KMS-11 (cell line): Measurements from ENCODE around the gene MTHFSD.

Source experiments
- H2AFZ ChIP-seq: fragments of 200-600 bp; sonication (generic); 2 replicates; pipeline ENCODE4 v1.6.1; 2016; ENCODE audit warnings: antibody characterized with exemption, mixed run types, low read depth
- H3K27ac ChIP-seq: fragments of 200-600 bp; sonication (generic); 2 replicates; pipeline ENCODE4 v1.6.1; 2016; ENCODE audit warnings: mild to moderate bottlenecking, mixed run types
- H3K27me3 ChIP-seq: fragments of 200-600 bp; sonication (generic); 2 replicates; pipeline ENCODE4 v1.6.1; 2017; ENCODE audit warnings: mild to moderate bottlenecking, low read depth, mixed run types, moderate library complexity; ENCODE audit not compliant: insufficient read depth
- H3K36me3 ChIP-seq: fragments of 200-600 bp; sonication (generic); 2 replicates; pipeline ENCODE4 v1.6.1; 2017; ENCODE audit warnings: mild to moderate bottlenecking, mixed run types; ENCODE audit not compliant: insufficient read depth
- H3K4me1 ChIP-seq: fragments of 200-600 bp; sonication (generic); 2 replicates; pipeline ENCODE4 v1.6.1; 2016; ENCODE audit warnings: mild to moderate bottlenecking, low read depth, mixed run types; ENCODE audit not compliant: poor library complexity, severe bottlenecking
- H3K4me2 ChIP-seq: fragments of 200-600 bp; sonication (generic); 2 replicates; pipeline ENCODE4 v1.7.0; 2016; ENCODE audit warnings: mild to moderate bottlenecking, mixed run types
- H3K4me3 ChIP-seq: fragments of 200-600 bp; sonication (generic); IDR thresholded peaks from 2 replicates; pipeline ENCODE4 v1.6.1; 2017; ENCODE audit warnings: low read depth, low read length, mixed read lengths; ENCODE audit not compliant: insufficient read depth
- H3K79me2 ChIP-seq: fragments of 200-600 bp; sonication (generic); 2 replicates; pipeline ENCODE4 v1.6.1; 2016; ENCODE audit warnings: low read depth, mixed run types; ENCODE audit not compliant: insufficient read depth
- H3K9ac ChIP-seq: fragments of 200-600 bp; sonication (generic); 2 replicates; pipeline ENCODE4 v1.6.1; 2016; ENCODE audit warnings: mild to moderate bottlenecking, mixed run types
- H4K20me1 ChIP-seq: fragments of 200-600 bp; sonication (generic); 2 replicates; pipeline ENCODE4 v1.6.1; 2016; ENCODE audit warnings: mild to moderate bottlenecking, mixed run types; ENCODE audit not compliant: insufficient read depth
- TF ChIP-seq, protein P1 (sequence below): fragments of 200-600 bp; sonication (generic); conservative IDR thresholded peaks from 2 replicates; pipeline ENCODE4 v1.6.1; 2017; ENCODE audit warnings: low read depth, mild to moderate bottlenecking, antibody characterized with exemption, low read length, moderate library complexity, mixed read lengths

MTHFSD gene

GRCh38 chr16:86576591-86577313 is 21.7 kb upstream of the MTHFSD start:
- Histone ChIP-seq H3K4me3 (no peak overlapping the region), H3K4me1 (no peaks in the 10 kb centered on the region), H3K79me2 (no peaks in the 10 kb centered on the region), H3K9ac (no peak overlapping the region), H2AFZ (no peak overlapping the region), H3K36me3 (no peaks in the 10 kb centered on the region), H3K4me2 (no peak overlapping the region), H3K27ac (no peak overlapping the region), H3K27me3 (no peaks in the 10 kb centered on the region; the same call in 1 of the 2 replicates), H4K20me1 (no peaks in the 10 kb centered on the region)
- TF ChIP-seq, protein P1, sequence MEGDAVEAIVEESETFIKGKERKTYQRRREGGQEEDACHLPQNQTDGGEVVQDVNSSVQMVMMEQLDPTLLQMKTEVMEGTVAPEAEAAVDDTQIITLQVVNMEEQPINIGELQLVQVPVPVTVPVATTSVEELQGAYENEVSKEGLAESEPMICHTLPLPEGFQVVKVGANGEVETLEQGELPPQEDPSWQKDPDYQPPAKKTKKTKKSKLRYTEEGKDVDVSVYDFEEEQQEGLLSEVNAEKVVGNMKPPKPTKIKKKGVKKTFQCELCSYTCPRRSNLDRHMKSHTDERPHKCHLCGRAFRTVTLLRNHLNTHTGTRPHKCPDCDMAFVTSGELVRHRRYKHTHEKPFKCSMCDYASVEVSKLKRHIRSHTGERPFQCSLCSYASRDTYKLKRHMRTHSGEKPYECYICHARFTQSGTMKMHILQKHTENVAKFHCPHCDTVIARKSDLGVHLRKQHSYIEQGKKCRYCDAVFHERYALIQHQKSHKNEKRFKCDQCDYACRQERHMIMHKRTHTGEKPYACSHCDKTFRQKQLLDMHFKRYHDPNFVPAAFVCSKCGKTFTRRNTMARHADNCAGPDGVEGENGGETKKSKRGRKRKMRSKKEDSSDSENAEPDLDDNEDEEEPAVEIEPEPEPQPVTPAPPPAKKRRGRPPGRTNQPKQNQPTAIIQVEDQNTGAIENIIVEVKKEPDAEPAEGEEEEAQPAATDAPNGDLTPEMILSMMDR, result no peak

- no peak overlapping the region for H3K4me2 ChIP-seq
Measured at GRCh38 chr16:86575754-86576557, 20.9 kb upstream of the MTHFSD start.

GRCh38 chr16:86575095-86575685 is 20.2 kb upstream of the MTHFSD start:
- H3K27ac ChIP-seq, result no peak overlapping the region
- no peak overlapping the region for H2AFZ ChIP-seq

More at GRCh38 chr16:86575754-86576557, 20.9 kb upstream of the MTHFSD start:
- TF ChIP-seq, protein P1, result no peak
- H4K20me1 ChIP-seq, result no peaks in the 10 kb centered on the region
- peaks cover 4% of the 10 kb centered on the region; the same call in 1 of the 2 replicates for H3K27me3 ChIP-seq
- H3K4me3 ChIP-seq, result no peak overlapping the region
- no peak overlapping the region for H3K9ac ChIP-seq
- no peak overlapping the region for H3K27ac ChIP-seq
- H3K79me2 ChIP-seq, result no peaks in the 10 kb centered on the region
- no peaks in the 10 kb centered on the region for H3K4me1 ChIP-seq
- H3K36me3 ChIP-seq, result no peaks in the 10 kb centered on the region
- H2AFZ ChIP-seq, result no peak overlapping the region

GRCh38 chr16:86574646-86575045 is 19.6 kb upstream of the MTHFSD start:
- TF ChIP-seq, protein P1, result no peak
- Histone ChIP-seq H3K27ac (no peak overlapping the region), H3K36me3 (no peaks in the 10 kb centered on the region), H3K27me3 (peaks cover 10% of the 10 kb centered on the region; the same call in 1 of the 2 replicates), H3K4me1 (no peaks in the 10 kb centered on the region), H4K20me1 (no peaks in the 10 kb centered on the region), H3K9ac (no peak overlapping the region), H2AFZ (no peak overlapping the region), H3K4me3 (no peak overlapping the region), H3K4me2 (no peak overlapping the region), H3K79me2 (no peaks in the 10 kb centered on the region)

More at GRCh38 chr16:86575095-86575685, 20.2 kb upstream of the MTHFSD start:
- Histone ChIP-seq H4K20me1 (no peaks in the 10 kb centered on the region), H3K4me1 (no peaks in the 10 kb centered on the region), H3K4me2 (no peak overlapping the region), H3K79me2 (no peaks in the 10 kb centered on the region), H3K4me3 (no peak overlapping the region), H3K36me3 (no peaks in the 10 kb centered on the region), H3K27me3 (peaks cover 10% of the 10 kb centered on the region; the same call in 1 of the 2 replicates), H3K9ac (no peak overlapping the region)
- TF ChIP-seq, protein P1, result no peak
